Parathyroid adenoma (tissue), 2 donors: ENCODE measurements around the gene MTHFSD.

Experiments used
- H2AFZ ChIP-seq: fragments of 300-600 bp; sonication (generic); one replicate; pipeline ENCODE4 v1.7.0; 2017; ENCODE audit warnings: antibody characterized with exemption, mild to moderate bottlenecking
- H3K27ac ChIP-seq: fragments of 300-600 bp; sonication (generic); one replicate; pipeline ENCODE4 v1.7.0; 2017
- H3K27me3 ChIP-seq: fragments of 300-600 bp; sonication (generic); one replicate; pipeline ENCODE4 v1.7.0; 2017; ENCODE audit warnings: low read length; ENCODE audit not compliant: control insufficient read depth, insufficient read depth
- H3K36me3 ChIP-seq: fragments of 300-600 bp; sonication (generic); one replicate; pipeline ENCODE4 v1.7.0; 2017; ENCODE audit warnings: low read length; ENCODE audit not compliant: control insufficient read depth, insufficient read depth
- H3K4me1 ChIP-seq: fragments of 300-600 bp; sonication (generic); one replicate; pipeline ENCODE4 v1.7.0; 2017; ENCODE audit warnings: control low read depth
- H3K4me2 ChIP-seq: fragments of 300-600 bp; sonication (generic); one replicate; pipeline ENCODE4 v1.7.0; 2017; ENCODE audit warnings: low read length
- H3K4me3 ChIP-seq: fragments of 300-600 bp; sonication (generic); one replicate; pipeline ENCODE4 v1.7.0; 2017; ENCODE audit warnings: low read depth, low read length
- H3K79me2 ChIP-seq: fragments of 300-600 bp; sonication (generic); one replicate; pipeline ENCODE4 v1.7.0; 2017; ENCODE audit warnings: control low read depth
- H3K9ac ChIP-seq: fragments of 300-600 bp; sonication (generic); one replicate; pipeline ENCODE4 v1.7.0; 2017; ENCODE audit warnings: mild to moderate bottlenecking
- H3K9me3 ChIP-seq: fragments of 300-600 bp; sonication (generic); one replicate; pipeline ENCODE4 v1.7.0; 2017; ENCODE audit warnings: low read length; ENCODE audit not compliant: control insufficient read depth
- CTCF ChIP-seq: fragments of 300-600 bp; sonication (generic); IDR thresholded peaks from one replicate; pipeline ENCODE4 v1.7.0; 2017; ENCODE audit warnings: antibody characterized with exemption, mild to moderate bottlenecking
- donor health status: primary hyperparathyroidism.

The MTHFSD gene

GRCh38 chr16:86545954-86546637 lies 8.9 kb downstream of the MTHFSD start:
- no peak overlapping the region for H3K4me3 ChIP-seq
- no peak for TF ChIP-seq CTCF

GRCh38 chr16:86545481-86545880 lies 9.6 kb downstream of the MTHFSD start:
- no peak for TF ChIP-seq CTCF
- no peaks in the 10 kb centered on the region for H3K9me3 ChIP-seq
- no peak overlapping the region for H2AFZ ChIP-seq
- no peak overlapping the region for H3K9ac ChIP-seq
- H3K79me2 ChIP-seq = peaks cover 2% of the 10 kb centered on the region
- H3K4me3 ChIP-seq = no peak overlapping the region
- no peaks in the 10 kb centered on the region for H3K36me3 ChIP-seq
- no peak overlapping the region for H3K4me2 ChIP-seq
- H3K27ac ChIP-seq = no peak overlapping the region
- no peaks in the 10 kb centered on the region for H3K27me3 ChIP-seq
- no peaks in the 10 kb centered on the region for H3K4me1 ChIP-seq

More at GRCh38 chr16:86545954-86546637, 8.9 kb downstream of the MTHFSD start:
- Histone ChIP-seq H3K36me3 (no peaks in the 10 kb centered on the region), H3K4me1 (no peaks in the 10 kb centered on the region), H3K27ac (no peak overlapping the region), H3K27me3 (no peaks in the 10 kb centered on the region), H2AFZ (no peak overlapping the region), H3K4me2 (no peak overlapping the region), H3K79me2 (peaks cover 2% of the 10 kb centered on the region), H3K9me3 (no peaks in the 10 kb centered on the region), H3K9ac (no peak overlapping the region)

- TF ChIP-seq CTCF = no peak
- no peaks in the 10 kb centered on the region for H3K36me3 ChIP-seq
- H3K4me1 ChIP-seq = no peaks in the 10 kb centered on the region
Observed at GRCh38 chr16:86542756-86543750, 12.0 kb downstream of the MTHFSD start.

GRCh38 chr16:86541560-86541959 lies 13.5 kb downstream of the MTHFSD start:
- H3K4me3 ChIP-seq = no peak overlapping the region
- no peak overlapping the region for H3K4me2 ChIP-seq
- no peaks in the 10 kb centered on the region for H3K4me1 ChIP-seq
- H2AFZ ChIP-seq = no peak overlapping the region
- H3K27ac ChIP-seq = no peak overlapping the region
- H3K27me3 ChIP-seq = no peaks in the 10 kb centered on the region
- no peak overlapping the region for H3K9ac ChIP-seq
- no peaks in the 10 kb centered on the region for H3K9me3 ChIP-seq
- no peak for TF ChIP-seq CTCF
- peaks cover 2% of the 10 kb centered on the region for H3K79me2 ChIP-seq
- no peaks in the 10 kb centered on the region for H3K36me3 ChIP-seq

More at GRCh38 chr16:86542756-86543750, 12.0 kb downstream of the MTHFSD start:
- H3K27me3 ChIP-seq = no peaks in the 10 kb centered on the region
- H3K9me3 ChIP-seq = no peaks in the 10 kb centered on the region
- H3K9ac ChIP-seq = no peak overlapping the region
- no peak overlapping the region for H3K4me3 ChIP-seq
- H3K4me2 ChIP-seq = no peak overlapping the region
- no peak overlapping the region for H3K27ac ChIP-seq
- peaks cover 2% of the 10 kb centered on the region for H3K79me2 ChIP-seq
- H2AFZ ChIP-seq = no peak overlapping the region
